Rectal smooth muscle tissue (tissue), 1 donor: Measurements from ENCODE around the gene ZFYVE28.

Experiments
- H3K27ac ChIP-seq: one replicate; pipeline ENCODE4 v1.7.0; 2013; ENCODE audit warnings: low read depth, low read length, inconsistent platforms
- H3K27me3 ChIP-seq: one replicate; pipeline ENCODE4 v1.7.0; 2013; ENCODE audit warnings: low read length; ENCODE audit not compliant: control insufficient read depth, insufficient read depth
- H3K36me3 ChIP-seq: one replicate; pipeline ENCODE4 v1.7.0; 2013; ENCODE audit warnings: low read length; ENCODE audit not compliant: control insufficient read depth, insufficient read depth
- H3K4me1 ChIP-seq: one replicate; pipeline ENCODE4 v1.7.0; 2013; ENCODE audit warnings: low read length; ENCODE audit not compliant: control insufficient read depth, insufficient read depth
- H3K4me3 ChIP-seq: one replicate; pipeline ENCODE4 v1.7.0; 2013; ENCODE audit warnings: low read length
- H3K9ac ChIP-seq: one replicate; pipeline ENCODE4 v1.7.0; 2013; ENCODE audit warnings: low read length

Gene ZFYVE28

GRCh38 chr4:2451821-2452785, 33.7 kb upstream of the ZFYVE28 start:
- no peaks in the 10 kb centered on the region for H3K36me3 ChIP-seq
- no peak overlapping the region for H3K27ac ChIP-seq
- H3K4me1 ChIP-seq: no peaks in the 10 kb centered on the region
- H3K9ac ChIP-seq: no peak overlapping the region
- H3K4me3 ChIP-seq: no peak overlapping the region
- no peaks in the 10 kb centered on the region for H3K27me3 ChIP-seq

DNA sequence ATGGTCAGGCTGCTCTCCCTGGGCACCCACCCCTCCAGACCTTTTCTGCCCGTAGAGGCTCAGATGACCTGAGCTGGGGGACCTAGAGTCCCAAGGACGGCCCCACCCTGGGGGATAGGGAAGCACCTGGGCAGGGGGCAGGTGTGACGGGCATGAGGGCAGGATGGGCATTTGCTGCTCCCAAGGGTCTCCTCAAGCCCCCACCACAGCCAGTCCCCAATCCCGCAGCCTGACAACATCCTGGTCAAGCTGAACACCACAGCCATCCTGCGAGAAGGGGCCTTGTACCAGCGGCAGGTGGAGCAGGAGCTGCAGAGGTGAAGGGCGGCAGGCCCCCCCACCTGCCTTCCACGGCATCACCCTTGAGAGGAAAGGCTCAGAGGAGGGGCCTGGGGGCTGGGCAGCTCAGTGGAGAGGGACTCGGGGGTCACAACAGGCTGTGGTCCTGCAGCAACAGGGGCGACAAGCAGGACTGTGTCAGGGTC, 32.6 kb upstream of the ZFYVE28 start:
- no peak overlapping the region for H3K27ac ChIP-seq
- H3K4me3 ChIP-seq: no peak overlapping the region
- H3K9ac ChIP-seq: no peak overlapping the region
- no peaks in the 10 kb centered on the region for H3K4me1 ChIP-seq
- no peaks in the 10 kb centered on the region for H3K27me3 ChIP-seq
- no peaks in the 10 kb centered on the region for H3K36me3 ChIP-seq

DNA sequence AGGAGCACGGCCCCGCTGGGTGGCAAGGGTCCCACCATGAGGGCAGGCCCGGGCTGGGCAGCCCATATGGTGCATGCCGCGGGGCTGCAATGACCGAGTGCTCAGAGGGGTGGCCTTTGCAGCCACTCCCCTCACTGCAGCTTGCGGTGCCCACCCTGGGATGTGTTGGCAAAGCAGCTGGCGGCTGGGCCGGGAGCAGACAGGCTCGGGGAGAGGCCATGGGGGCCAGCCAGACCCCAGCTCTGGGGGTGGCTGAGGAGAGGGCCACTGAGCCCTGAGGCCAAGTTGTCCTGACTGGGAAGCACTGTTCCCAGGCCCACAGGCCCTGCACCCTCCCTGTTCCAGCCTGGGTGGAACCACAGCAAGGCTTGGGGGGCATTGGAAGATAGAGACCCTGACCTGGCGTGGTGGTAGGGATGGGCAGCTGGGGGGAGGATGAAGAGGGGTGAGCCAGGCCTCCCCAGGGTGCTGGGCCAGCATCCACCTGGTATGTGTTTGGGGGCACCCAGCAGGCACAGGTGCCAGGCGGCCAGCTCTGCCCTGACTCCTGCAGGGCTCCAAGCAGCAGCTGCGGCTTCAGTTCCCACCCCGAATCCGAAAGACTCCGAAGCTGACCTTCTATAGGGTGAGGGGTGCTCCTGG, 32.1 kb upstream of the ZFYVE28 start:
- H3K27me3 ChIP-seq: no peaks in the 10 kb centered on the region
- no peak overlapping the region for H3K27ac ChIP-seq
- H3K4me1 ChIP-seq: no peaks in the 10 kb centered on the region
- no peaks in the 10 kb centered on the region for H3K36me3 ChIP-seq
- no peak overlapping the region for H3K4me3 ChIP-seq
- no peak overlapping the region for H3K9ac ChIP-seq

DNA sequence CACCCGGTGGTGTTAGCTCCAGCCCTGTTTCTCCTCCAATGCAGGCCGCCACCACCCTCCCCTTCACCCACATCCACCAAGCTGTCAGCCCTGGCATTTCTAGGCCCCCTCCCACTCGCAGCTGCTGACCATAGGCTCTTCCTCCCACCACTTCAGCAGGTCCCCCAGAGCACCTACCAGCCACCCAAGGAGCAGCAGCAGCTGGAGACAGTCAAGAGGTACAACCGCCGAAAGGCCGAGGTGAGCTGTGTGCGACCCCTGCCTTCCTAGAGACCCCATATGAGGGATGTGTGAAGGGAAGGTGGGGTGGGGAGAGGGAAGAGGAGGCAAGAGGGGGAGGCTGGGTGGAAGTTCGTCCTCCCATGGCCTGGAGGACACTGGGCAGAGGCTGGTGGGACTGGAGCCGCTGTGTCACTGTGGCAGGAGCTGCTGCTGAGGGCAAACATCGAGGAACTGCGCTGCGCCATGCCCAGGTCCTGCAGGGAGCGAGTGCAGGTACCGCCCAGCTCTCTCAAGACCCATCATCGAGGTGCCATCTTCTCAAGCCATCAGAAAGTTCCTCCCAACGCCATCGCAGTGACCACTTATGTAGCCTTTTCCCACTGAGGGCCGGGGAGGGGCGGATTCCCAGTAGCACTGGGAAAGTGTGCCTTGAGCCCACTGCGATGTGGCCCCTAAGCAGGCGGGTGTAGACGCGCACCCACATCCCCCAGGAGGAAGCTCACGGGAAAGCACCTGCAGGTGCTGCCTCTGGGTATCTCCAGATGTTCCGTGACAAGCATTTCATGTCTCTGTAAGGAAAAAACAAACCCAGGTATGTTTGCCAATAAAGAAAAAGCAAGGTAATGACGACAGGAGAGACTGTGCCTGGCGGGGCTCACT, 31.3 kb upstream of the ZFYVE28 start:
- Histone ChIP-seq H3K27me3 (no peaks in the 10 kb centered on the region), H3K36me3 (no peaks in the 10 kb centered on the region), H3K4me3 (no peak overlapping the region), H3K27ac (no peak overlapping the region), H3K9ac (no peak overlapping the region), H3K4me1 (no peaks in the 10 kb centered on the region)

DNA sequence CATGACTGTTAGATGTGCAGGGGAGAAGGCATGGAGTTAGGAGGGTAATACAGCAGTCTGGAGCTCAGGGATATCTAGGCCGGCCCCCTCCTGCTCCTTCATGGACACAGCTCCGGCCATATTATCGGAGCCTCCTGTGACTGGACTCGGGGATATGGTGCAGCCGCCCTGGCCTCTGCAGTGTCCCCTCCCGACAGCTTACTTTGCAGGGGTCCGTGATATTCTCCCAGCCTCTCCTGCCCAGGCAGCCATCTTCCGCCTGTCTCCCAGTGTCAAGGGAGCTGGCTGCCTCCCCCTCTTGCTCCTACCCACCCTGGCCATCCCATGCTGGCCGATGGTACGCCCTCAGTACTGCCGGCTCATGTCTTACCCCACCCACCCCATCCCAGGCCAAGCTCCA, 30.6 kb upstream of the ZFYVE28 start:
- Histone ChIP-seq H3K4me3 (no peak overlapping the region), H3K27me3 (no peaks in the 10 kb centered on the region), H3K9ac (no peak overlapping the region), H3K4me1 (no peaks in the 10 kb centered on the region), H3K36me3 (no peaks in the 10 kb centered on the region), H3K27ac (no peak overlapping the region)

- H3K27me3 ChIP-seq: no peaks in the 10 kb centered on the region
- H3K27ac ChIP-seq: no peak overlapping the region
- no peak overlapping the region for H3K4me3 ChIP-seq
Observed at GRCh38 chr4:2448589-2448988, 30.1 kb upstream of the ZFYVE28 start.

DNA sequence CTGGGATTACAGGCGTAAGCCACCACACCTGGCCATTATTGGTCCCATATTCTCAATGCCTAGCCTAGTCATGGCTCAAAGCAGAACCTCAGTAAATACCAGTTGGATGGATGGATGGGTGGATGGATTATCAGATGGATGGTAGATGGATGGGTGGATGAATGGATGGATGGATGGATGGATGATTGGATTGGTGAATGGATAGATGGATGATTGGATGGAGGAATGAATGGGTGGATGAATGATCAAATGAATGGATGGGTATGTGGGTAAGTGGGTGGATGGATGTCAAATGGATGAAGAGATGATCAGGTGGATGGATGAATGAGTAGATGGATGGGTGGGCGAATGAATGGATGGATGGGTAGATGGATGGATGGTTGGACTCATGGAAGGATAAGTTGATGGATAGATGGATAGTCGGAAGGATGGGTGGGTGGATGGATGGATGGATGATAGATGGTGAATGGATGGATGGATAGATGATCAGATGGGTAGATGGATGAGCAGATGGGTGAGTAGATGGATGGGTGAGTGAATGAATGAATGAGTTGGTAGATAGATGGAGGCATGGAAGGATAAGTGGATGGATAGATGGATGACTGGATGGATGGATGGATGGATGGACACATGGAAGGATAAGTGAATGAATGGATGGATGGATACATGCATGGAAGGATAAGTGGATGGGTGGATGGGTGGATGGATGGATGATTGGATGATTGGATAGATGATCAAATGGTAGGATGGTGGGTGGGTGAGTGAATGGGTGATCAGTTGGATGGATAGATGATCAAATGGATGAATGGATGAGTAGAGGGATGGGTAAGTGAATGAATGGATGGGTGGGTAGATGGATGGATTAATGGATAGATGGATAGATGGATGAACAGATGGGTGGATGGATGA, 28.5 kb upstream of the ZFYVE28 start:
- H3K9ac ChIP-seq: no peak overlapping the region
- H3K36me3 ChIP-seq: no peaks in the 10 kb centered on the region
- no peak overlapping the region for H3K27ac ChIP-seq
- no peaks in the 10 kb centered on the region for H3K4me1 ChIP-seq
- H3K4me3 ChIP-seq: no peak overlapping the region
- H3K27me3 ChIP-seq: no peaks in the 10 kb centered on the region

More at GRCh38 chr4:2448589-2448988, 30.1 kb upstream of the ZFYVE28 start:
- no peaks in the 10 kb centered on the region for H3K4me1 ChIP-seq
- H3K9ac ChIP-seq: no peak overlapping the region
- no peaks in the 10 kb centered on the region for H3K36me3 ChIP-seq

DNA sequence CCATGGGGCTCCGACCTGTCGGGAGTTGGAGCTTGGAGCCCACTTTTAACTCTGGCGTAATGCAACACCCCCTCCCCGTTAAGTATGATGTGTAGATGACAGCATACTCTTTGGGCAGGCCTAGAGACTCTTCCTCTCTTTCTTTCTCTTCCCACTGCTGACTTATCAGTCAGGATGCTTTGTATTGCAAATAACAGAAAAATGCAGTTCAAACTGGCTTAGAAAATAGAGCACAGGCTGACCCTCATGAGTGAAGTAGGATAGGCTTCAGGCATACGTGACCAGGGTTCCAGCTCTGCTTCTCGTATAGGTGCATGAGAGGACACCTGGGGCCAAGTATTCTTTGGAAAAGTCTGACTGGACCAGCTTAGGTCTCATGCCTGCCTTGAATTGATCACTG, 27.1 kb upstream of the ZFYVE28 start:
- no peak overlapping the region for H3K9ac ChIP-seq
- no peaks in the 10 kb centered on the region for H3K27me3 ChIP-seq
- H3K27ac ChIP-seq: no peak overlapping the region
- H3K36me3 ChIP-seq: no peaks in the 10 kb centered on the region
- H3K4me1 ChIP-seq: no peaks in the 10 kb centered on the region
- H3K4me3 ChIP-seq: no peak overlapping the region

- Histone ChIP-seq H3K27ac (no peak overlapping the region), H3K27me3 (no peaks in the 10 kb centered on the region), H3K4me1 (no peaks in the 10 kb centered on the region), H3K9ac (no peak overlapping the region), H3K4me3 (no peak overlapping the region), H3K36me3 (no peaks in the 10 kb centered on the region)
Observed at GRCh38 chr4:2445130-2445529, 26.7 kb upstream of the ZFYVE28 start.

- no peaks in the 10 kb centered on the region for H3K4me1 ChIP-seq
- no peaks in the 10 kb centered on the region for H3K27me3 ChIP-seq
- no peak overlapping the region for H3K4me3 ChIP-seq
- H3K27ac ChIP-seq: no peak overlapping the region
- H3K9ac ChIP-seq: no peak overlapping the region
- H3K36me3 ChIP-seq: no peaks in the 10 kb centered on the region
Observed at GRCh38 chr4:2443956-2444740, 25.7 kb upstream of the ZFYVE28 start.
